Measurements from ENCODE around the gene GRID1.

DNA sequence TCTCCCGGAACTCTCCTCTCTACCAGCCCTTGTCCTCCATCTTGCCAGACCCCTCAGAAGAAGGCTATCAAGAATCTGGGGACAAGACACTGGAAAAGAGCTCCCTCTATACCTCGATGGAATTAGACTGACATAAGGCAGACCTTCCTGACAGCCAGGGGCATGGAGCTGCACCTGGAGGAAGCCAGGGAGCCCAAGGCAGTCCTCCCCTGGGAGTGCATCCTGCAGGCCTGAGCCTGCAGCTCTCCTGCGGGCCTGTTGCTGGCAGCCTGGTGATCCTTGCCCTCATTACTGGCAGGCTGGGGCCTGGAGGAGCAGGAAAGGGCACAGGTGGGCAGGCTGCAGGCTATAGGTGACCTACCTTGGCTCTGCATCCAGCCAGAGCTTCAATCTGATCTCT, 323.4 kb downstream of the GRID1 start:
- TF ChIP-seq, protein P1, sequence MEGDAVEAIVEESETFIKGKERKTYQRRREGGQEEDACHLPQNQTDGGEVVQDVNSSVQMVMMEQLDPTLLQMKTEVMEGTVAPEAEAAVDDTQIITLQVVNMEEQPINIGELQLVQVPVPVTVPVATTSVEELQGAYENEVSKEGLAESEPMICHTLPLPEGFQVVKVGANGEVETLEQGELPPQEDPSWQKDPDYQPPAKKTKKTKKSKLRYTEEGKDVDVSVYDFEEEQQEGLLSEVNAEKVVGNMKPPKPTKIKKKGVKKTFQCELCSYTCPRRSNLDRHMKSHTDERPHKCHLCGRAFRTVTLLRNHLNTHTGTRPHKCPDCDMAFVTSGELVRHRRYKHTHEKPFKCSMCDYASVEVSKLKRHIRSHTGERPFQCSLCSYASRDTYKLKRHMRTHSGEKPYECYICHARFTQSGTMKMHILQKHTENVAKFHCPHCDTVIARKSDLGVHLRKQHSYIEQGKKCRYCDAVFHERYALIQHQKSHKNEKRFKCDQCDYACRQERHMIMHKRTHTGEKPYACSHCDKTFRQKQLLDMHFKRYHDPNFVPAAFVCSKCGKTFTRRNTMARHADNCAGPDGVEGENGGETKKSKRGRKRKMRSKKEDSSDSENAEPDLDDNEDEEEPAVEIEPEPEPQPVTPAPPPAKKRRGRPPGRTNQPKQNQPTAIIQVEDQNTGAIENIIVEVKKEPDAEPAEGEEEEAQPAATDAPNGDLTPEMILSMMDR (IDR thresholded peaks at IDR 0.05; ENCODE audit: insufficient read depth, low read depth, low read length), result no peak
- TF ChIP-seq EZH2 (IDR thresholded peaks at IDR 0.05; ENCODE audit: insufficient read depth, low read length), result no peak
